Neuron (in vitro differentiated cells): ENCODE results near the gene SLC6A1.

Experiments used
- H2AFZ ChIP-seq: one replicate; pipeline ENCODE4 v1.6.1; 2013; ENCODE audit warnings: low read depth, mild to moderate bottlenecking, inconsistent platforms, low read length, moderate library complexity
- H3K27me3 ChIP-seq: one replicate; pipeline ENCODE4 v1.6.1; 2013; ENCODE audit warnings: low read length; ENCODE audit not compliant: insufficient read depth
- H3K36me3 ChIP-seq: one replicate; pipeline ENCODE4 v1.6.1; 2013; ENCODE audit warnings: low read length; ENCODE audit not compliant: insufficient read depth
- H3K4me1 ChIP-seq: one replicate; pipeline ENCODE4 v1.6.1; 2013; ENCODE audit warnings: low read length; ENCODE audit not compliant: insufficient read depth
- H3K4me3 ChIP-seq: 2 replicates; pipeline ENCODE4 v1.5.1; 2013; ENCODE audit warnings: mild to moderate bottlenecking, low read length, moderate library complexity
- H3K9me3 ChIP-seq: one replicate; pipeline ENCODE4 v1.6.1; 2013; ENCODE audit warnings: low read length

Gene SLC6A1

DNA sequence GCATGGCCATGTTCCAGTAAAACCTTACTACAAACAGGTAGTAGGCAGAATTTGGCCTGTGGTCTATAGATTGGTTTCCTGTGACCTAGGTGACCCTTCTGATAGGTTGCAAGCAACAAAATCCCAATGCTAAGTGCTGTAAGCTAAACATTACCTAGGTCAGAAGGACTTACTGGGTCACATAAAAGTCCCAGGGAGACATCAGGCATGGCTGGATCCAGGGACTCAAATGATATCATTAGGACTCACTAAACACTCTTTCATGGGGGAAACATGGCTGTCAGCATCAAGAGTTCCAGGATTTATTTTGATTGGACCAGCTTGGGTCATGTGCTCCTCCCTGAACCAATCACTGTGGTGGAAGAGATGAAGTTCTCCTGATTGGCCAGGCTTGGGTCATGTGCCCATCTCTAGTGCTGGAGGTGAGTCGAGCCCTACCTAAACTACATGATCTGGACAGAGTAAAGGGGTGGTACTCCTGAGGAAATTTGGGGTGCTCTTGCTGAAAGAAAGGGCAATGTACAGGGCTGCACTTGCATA lies 16.8 kb upstream of the SLC6A1 start:
- Histone ChIP-seq H3K36me3 (no peaks in the 10 kb centered on the region), H3K9me3 (no peaks in the 10 kb centered on the region), H3K4me1 (no peaks in the 10 kb centered on the region), H3K27me3 (peaks cover 4% of the 10 kb centered on the region), H2AFZ (no peak overlapping the region), H3K4me3 (no peak overlapping the region)

DNA sequence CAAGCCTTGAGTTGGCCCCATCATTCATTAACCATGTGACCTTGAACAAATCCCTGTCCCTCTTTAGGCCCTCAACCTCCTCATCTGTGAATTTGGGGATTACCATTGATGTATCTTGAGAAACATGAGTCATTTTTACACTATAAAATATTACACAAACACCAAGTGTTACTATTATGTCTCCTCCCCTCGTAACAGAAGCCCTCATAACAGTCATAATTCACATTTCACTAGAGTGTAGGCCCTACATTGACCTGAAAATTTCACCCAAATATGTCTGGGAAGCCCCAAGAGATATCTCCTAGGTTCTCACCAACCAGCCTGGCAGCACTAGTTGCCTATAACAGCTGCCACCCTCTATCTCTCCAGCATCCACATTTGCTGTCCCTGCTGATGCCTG lies 15.8 kb upstream of the SLC6A1 start:
- no peaks in the 10 kb centered on the region for H3K36me3 ChIP-seq
- H3K27me3 ChIP-seq = peaks cover 4% of the 10 kb centered on the region

DNA sequence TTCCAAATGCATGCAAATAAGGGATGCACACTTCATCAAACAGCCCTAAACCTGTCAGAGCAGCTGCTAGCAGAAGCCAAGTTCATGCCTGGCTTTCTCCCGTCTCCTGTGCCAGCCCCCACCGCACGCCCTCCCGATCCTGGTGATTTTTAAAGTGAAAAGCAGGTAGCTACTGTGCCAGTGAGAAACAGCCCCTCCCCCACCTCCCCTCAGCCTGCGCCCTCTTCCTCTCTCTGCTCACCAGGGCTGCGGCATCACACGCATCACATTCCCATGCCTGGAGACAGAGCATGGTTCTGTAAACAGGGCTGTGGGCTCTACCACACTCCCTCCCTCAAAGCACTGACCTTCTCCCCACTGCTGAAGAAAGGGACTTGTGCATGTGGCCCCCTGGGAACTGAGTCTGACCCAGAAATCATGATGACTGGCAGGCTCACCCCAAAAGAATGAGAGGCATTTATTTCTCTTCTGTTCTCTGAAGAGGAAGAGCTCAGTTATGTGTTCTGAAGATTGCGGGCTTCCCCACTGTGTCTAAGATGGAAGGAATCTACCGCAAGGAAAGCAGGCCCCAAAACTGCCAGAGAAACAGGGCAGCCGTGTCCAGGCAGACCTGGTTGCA lies 14.5 kb upstream of the SLC6A1 start:
- Histone ChIP-seq H3K36me3 (no peaks in the 10 kb centered on the region), H3K9me3 (no peaks in the 10 kb centered on the region), H3K27me3 (no peaks in the 10 kb centered on the region), H3K4me3 (no peak overlapping the region), H3K4me1 (no peaks in the 10 kb centered on the region), H2AFZ (no peak overlapping the region)

More for the DNA sequence above, 15.8 kb upstream of the SLC6A1 start:
- H3K4me3 ChIP-seq = no peak overlapping the region
- no peaks in the 10 kb centered on the region for H3K4me1 ChIP-seq
- H2AFZ ChIP-seq = no peak overlapping the region
- no peaks in the 10 kb centered on the region for H3K9me3 ChIP-seq

DNA sequence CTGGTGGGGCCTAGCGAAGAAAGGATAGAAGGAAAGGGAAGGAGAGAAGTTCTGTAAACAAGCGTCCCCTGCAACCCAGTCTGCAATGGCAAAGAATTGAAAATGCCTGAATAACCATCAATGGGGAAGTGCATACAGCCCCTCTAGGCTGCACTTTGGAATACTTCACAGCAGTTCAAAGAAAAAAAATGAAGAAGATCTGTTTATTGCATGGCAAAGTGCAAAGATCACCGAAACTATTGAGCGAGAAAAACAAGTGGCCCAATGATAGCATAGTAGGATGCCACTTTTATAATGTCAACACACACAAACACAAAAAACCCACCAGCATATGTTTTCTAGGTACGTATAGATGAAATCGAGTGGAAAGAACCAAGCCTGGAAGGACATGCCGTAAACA lies 13.6 kb upstream of the SLC6A1 start:
- Histone ChIP-seq H3K4me1 (no peaks in the 10 kb centered on the region), H3K27me3 (no peaks in the 10 kb centered on the region), H2AFZ (no peak overlapping the region), H3K36me3 (no peaks in the 10 kb centered on the region), H3K4me3 (no peak overlapping the region), H3K9me3 (no peaks in the 10 kb centered on the region)

DNA sequence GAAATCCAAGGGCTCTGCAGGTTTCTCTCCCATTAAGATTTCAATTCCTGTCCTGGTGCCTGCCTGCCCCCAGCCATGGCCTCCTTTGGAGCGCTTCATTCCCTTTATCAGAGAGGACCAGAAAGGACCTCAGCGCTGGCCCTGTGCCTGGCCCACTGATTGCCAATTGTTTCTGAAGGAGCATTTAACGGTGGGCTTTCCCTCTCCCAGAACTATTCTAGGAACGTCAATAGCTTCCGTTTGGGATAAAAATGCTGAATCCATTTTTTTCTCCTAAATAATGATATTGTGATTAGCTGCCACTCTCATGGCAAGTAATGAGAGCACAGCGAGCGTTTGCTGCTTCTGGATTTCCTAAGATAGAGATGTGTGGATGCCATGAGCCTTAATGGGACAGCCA lies 12.2 kb upstream of the SLC6A1 start:
- H3K27me3 ChIP-seq = no peaks in the 10 kb centered on the region
- H3K4me3 ChIP-seq = no peak overlapping the region
- H3K4me1 ChIP-seq = no peaks in the 10 kb centered on the region
- H2AFZ ChIP-seq = no peak overlapping the region
- no peaks in the 10 kb centered on the region for H3K9me3 ChIP-seq
- H3K36me3 ChIP-seq = no peaks in the 10 kb centered on the region

DNA sequence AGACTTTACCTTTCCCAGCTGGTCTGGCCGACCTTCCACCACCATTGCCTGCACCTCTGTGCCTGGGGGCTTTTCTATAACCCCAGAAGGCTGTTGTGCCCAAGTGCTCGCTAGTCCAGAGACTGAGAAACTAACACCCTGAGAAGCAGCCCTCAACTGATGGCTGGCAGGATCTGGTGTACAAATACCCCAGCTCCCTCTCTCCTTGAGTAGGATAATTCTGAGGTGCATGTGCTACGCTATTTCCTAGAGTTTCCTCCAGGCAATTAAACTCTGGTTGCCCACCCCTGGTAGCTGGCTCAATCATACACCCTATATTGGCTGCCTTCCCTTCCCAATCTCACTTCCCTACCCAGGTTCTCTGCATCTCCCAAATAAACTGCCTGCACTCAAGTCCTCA lies 11.5 kb upstream of the SLC6A1 start:
- no peak overlapping the region for H2AFZ ChIP-seq
- H3K36me3 ChIP-seq = no peaks in the 10 kb centered on the region
- no peaks in the 10 kb centered on the region for H3K4me1 ChIP-seq
- no peaks in the 10 kb centered on the region for H3K9me3 ChIP-seq
- no peak overlapping the region for H3K4me3 ChIP-seq
- no peaks in the 10 kb centered on the region for H3K27me3 ChIP-seq

DNA sequence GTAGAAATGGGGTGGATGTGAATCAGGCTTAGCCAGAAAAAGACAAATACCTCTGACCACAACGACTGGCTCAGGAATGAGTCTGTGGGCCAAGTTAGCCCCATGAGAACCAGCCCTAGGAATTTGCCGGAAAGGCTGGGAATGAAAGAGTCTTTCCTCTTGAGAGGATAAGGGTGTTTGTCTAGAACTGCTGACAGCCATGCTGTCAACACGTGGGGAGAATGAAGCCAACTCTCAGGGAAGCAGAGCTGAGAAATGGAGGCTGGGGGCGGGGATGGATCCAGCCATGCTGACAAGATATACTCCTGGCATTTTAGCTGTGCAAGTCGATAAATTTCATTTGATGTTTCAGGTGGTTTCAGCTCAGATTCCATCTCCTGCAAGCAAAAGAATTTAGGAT lies 10.6 kb upstream of the SLC6A1 start:
- Histone ChIP-seq H3K36me3 (no peaks in the 10 kb centered on the region), H3K4me3 (no peak overlapping the region), H3K27me3 (no peaks in the 10 kb centered on the region), H2AFZ (no peak overlapping the region), H3K9me3 (no peaks in the 10 kb centered on the region), H3K4me1 (no peaks in the 10 kb centered on the region)

DNA sequence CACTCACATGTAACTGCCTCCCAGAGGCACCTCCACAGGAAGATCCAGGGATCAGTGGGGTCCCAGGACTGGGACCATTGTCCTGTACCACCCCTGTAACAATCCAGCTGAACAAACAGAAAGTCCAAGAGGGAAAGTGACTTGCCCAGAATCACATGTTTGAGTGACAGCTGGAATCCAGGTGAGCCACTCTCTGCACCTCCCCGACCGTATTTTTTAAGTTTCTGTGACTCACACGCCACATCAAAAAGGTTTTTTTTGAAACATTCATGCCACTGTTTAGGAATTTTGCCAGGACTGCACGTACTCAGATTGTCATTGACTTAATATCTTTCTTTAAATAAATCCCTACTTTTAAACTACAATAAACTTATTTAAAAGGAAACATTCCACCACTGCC lies 9.8 kb upstream of the SLC6A1 start:
- H3K27me3 ChIP-seq = no peaks in the 10 kb centered on the region
- H3K36me3 ChIP-seq = no peaks in the 10 kb centered on the region
- H3K4me3 ChIP-seq = no peak overlapping the region

DNA sequence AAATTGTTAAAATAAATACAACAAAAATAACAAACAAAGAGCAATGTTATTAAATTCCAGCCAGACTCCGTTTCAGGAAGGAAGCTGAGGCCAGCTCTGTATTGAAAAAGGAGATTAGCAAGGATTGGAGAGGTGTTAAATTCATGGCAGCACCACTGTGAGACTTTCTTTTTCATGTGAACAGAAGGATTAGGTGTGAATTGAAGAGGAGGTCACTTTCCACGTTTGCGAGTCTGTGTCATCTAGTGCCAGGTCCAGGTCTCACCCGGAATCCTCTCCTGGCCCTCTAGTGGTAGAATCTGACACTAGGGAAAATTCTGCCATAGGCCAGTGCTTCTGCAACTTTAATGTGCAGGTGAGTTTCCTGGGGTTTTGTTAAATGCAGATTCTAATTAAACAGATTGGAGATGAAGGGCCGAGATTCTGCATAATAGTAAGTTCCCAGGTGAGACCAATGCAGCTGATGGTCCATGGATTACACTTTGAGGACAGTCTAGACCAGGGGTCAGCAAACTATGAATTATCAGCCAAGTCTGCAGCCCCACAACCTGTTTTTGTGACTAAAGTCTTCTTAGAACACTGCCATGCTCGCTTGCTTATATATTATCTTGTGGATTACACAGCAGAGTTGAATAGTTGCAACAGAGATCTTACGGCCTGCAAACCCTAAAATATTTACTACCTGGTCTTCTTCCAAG lies 9.2 kb upstream of the SLC6A1 start:
- H3K4me1 ChIP-seq = no peaks in the 10 kb centered on the region
- no peak overlapping the region for H3K4me3 ChIP-seq
- no peaks in the 10 kb centered on the region for H3K9me3 ChIP-seq
- no peaks in the 10 kb centered on the region for H3K36me3 ChIP-seq
- no peak overlapping the region for H2AFZ ChIP-seq
- H3K27me3 ChIP-seq = no peaks in the 10 kb centered on the region

More for the DNA sequence above, 9.8 kb upstream of the SLC6A1 start:
- no peaks in the 10 kb centered on the region for H3K9me3 ChIP-seq
- H3K4me1 ChIP-seq = no peaks in the 10 kb centered on the region
- no peak overlapping the region for H2AFZ ChIP-seq

DNA sequence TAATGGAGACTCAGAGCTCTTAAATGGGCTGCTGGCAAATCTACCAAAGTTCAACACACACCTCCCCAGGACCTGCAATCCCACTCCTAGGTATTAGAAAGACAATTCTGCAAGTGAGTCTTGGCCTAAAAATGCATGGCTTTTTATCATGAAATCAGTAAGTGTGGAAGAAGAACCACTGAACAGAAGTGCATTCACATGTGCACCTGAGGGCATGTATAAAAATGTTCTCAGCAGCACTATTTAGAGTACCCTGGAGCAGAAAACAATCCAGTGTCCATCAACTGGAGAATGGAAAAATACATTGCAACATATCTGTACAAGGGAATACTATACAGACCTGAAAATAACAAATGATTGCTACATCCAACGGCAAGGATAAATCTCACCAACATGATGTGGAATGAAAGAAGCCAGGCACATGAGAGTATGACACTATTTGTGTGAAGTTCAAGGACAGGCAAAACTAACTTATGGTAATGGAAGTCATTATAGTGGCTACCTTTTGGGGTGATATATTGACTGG lies 8.1 kb upstream of the SLC6A1 start:
- Histone ChIP-seq H3K4me1 (no peaks in the 10 kb centered on the region), H3K27me3 (no peaks in the 10 kb centered on the region), H3K4me3 (no peak overlapping the region), H3K36me3 (no peaks in the 10 kb centered on the region), H2AFZ (no peak overlapping the region), H3K9me3 (no peaks in the 10 kb centered on the region)

DNA sequence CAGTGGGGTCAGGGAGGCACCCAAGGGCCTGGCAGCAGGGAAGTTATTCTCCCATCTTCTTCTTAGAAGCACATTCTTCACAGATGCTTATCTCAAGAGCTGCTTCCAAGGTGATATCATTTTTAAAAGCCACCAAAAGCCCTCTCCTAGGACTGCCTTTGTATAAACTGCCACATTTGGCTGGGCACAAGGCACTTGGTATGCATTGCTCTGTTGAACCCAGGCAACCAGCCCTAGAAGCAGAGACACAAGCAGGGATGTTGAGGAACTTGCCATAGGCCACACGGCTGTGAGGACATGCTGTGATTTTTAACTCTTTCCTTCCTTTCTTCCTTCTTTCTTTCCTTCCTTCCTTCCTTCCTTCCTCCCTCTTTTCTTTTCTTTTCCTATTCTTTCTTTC lies 7.4 kb upstream of the SLC6A1 start:
- Histone ChIP-seq H3K4me1 (no peaks in the 10 kb centered on the region), H3K4me3 (no peak overlapping the region), H2AFZ (no peak overlapping the region), H3K9me3 (no peaks in the 10 kb centered on the region), H3K27me3 (no peaks in the 10 kb centered on the region), H3K36me3 (no peaks in the 10 kb centered on the region)

DNA sequence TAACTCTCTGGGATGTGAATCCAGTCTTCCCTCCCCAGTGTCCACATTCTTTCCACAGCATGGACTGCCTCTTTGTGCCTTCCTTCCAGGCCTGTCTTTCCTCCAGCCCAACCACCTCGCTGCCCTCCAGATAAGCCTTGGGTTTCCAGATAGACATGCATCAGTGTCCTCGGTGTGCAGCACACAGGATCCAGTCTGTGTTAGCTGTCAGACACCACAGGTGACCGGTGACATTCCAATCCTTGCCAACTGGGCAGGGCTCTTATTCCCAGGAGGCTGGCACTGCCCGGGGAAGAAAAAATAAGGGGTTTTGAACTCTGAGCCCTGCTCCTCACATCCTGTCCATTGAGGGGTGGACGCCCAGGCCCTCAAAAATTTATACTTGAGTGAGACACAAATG lies 6.0 kb upstream of the SLC6A1 start:
- H3K27me3 ChIP-seq = peaks cover 12% of the 10 kb centered on the region
- H3K36me3 ChIP-seq = no peaks in the 10 kb centered on the region
- no peaks in the 10 kb centered on the region for H3K4me1 ChIP-seq
- H3K4me3 ChIP-seq = no peak overlapping the region
- H3K9me3 ChIP-seq = no peaks in the 10 kb centered on the region
- H2AFZ ChIP-seq = no peak overlapping the region

DNA sequence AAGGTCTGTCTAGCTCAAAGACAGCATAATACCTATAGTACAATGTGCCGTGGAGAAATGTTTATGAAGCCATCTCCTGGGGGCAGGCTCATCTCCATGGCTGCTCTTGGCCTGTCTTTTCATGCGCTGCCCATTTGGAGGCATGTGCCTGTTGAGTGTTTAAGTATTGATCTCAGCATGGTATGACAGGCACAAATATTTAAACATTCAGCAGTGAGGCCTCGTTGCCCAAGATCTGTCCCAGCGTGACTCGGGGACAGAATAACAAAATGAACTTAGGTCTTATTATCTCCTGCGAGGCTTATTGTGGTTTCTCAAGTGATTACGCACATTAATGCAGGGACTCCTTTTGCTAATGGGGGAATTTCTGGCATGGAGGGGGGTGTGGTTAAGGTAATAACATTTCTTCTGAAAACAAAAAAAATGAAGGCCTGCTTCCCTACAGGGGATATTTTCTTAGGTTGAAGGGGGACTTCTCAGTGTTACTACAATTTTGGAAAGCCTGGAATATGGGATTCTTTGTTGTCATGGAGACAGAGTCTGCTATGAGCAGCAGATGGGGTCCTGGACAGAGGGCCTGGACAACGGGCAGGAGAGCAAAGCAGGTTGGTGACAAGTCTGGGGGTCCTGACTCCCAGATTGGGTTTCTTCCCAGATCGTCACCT lies 4.4 kb upstream of the SLC6A1 start:
- Histone ChIP-seq H2AFZ (no peak overlapping the region), H3K27me3 (peaks cover 22% of the 10 kb centered on the region), H3K4me3 (no peak overlapping the region), H3K9me3 (no peaks in the 10 kb centered on the region), H3K4me1 (no peaks in the 10 kb centered on the region), H3K36me3 (no peaks in the 10 kb centered on the region)
